Hepatocyte (in vitro differentiated cells): ENCODE data around the gene OR52N2. TPM values are rescaled to one million over a fixed set of nuclear protein-coding genes. Genes with fewer than 3 reads are reported as not detected.

ENCODE experiments used
- DNase-seq: peaks from one replicate; pipeline ENCODE4 v3.0.0-alpha.2; 2016; ENCODE audit warnings: low spot score
- H2AFZ ChIP-seq: fragments of 200-600 bp; sonication (generic); 2 replicates; pipeline ENCODE4 v1.6.0; 2016; ENCODE audit warnings: antibody characterized with exemption, mild to moderate bottlenecking
- H3K27ac ChIP-seq: fragments of 200-600 bp; sonication (generic); 2 replicates; pipeline ENCODE4 v1.5.1; 2016; ENCODE audit warnings: mild to moderate bottlenecking
- H3K27me3 ChIP-seq: fragments of 200-600 bp; sonication (generic); 2 replicates; pipeline ENCODE4 v1.6.1; 2016
- H3K36me3 ChIP-seq: fragments of 200-600 bp; sonication (generic); replicated peaks from 2 replicates; pipeline ENCODE4 v1.5.1; 2016; ENCODE audit warnings: low read depth; ENCODE audit not compliant: insufficient read depth
- H3K4me1 ChIP-seq: fragments of 200-600 bp; sonication (generic); 2 replicates; pipeline ENCODE4 v1.5.1; 2016; ENCODE audit warnings: mild to moderate bottlenecking, moderate library complexity; ENCODE audit not compliant: insufficient read depth
- H3K4me2 ChIP-seq: fragments of 200-600 bp; sonication (generic); 2 replicates; pipeline ENCODE4 v1.6.0; 2016
- H3K4me3 ChIP-seq: fragments of 200-600 bp; sonication (generic); 2 replicates; pipeline ENCODE4 v1.5.1; 2016; ENCODE audit warnings: mild to moderate bottlenecking
- H3K79me2 ChIP-seq: fragments of 200-600 bp; sonication (generic); 2 replicates; pipeline ENCODE4 v1.6.0; 2017; ENCODE audit warnings: mild to moderate bottlenecking
- H3K9me2 ChIP-seq: fragments of 200-600 bp; sonication (generic); replicated peaks from 2 replicates; pipeline ENCODE4 v1.6.0; 2017; ENCODE audit warnings: mild to moderate bottlenecking; ENCODE audit not compliant: insufficient read depth
- H3K9me3 ChIP-seq: fragments of 200-600 bp; sonication (generic); 2 replicates; pipeline ENCODE4 v1.5.1; 2016; ENCODE audit warnings: low read depth, mild to moderate bottlenecking
- H4K20me1 ChIP-seq: fragments of 200-600 bp; sonication (generic); 2 replicates; pipeline ENCODE4 v1.6.0; 2016; ENCODE audit warnings: mild to moderate bottlenecking; ENCODE audit not compliant: insufficient read depth, poor library complexity, severe bottlenecking
- EZH2 ChIP-seq: fragments of 200-600 bp; sonication (generic); IDR thresholded peaks from 2 replicates; pipeline ENCODE4 v1.6.1; 2016; ENCODE audit warnings: antibody characterized with exemption, mild to moderate bottlenecking, borderline replicate concordance
- EZH2phosphoT487 ChIP-seq: fragments of 200-600 bp; sonication (generic); IDR thresholded peaks from one replicate; pipeline ENCODE4 v1.6.1; 2018; ENCODE audit warnings: antibody characterized with exemption, mild to moderate bottlenecking, low read depth, moderate library complexity; ENCODE audit not compliant: unreplicated experiment, severe bottlenecking
- WGBS: methylation state at CpG from one replicate; pipeline ENCODE4 v1.1.6; 2016; ENCODE audit warnings: low lambda C conversion rate; ENCODE audit errors: missing lambda C conversion rate; 5-methylcytosine and 5-hydroxymethylcytosine counted together
- polyA plus RNA-seq: library from polyadenylated mRNA; unstranded; fragments of >200 nt; fragmentation: Nextera tagmentation; extraction: Ambion mirVana; gene quantifications from 2 replicates; pipeline ENCODE4 v1.2.1, GENCODE V29; 2016
- total RNA-seq: library from RNA; depleted of rRNA; stranded (reverse); fragments of >200 nt; gene quantifications from 2 replicates; pipeline ENCODE4 v1.2.3, GENCODE V29; 2014
- TF ChIP-seq, protein P1 (sequence below): fragments of 200-600 bp; sonication (generic); IDR thresholded peaks from 2 replicates; pipeline ENCODE4 v1.5.1; 2016; ENCODE audit warnings: antibody characterized with exemption, mild to moderate bottlenecking; ENCODE audit not compliant: poor library complexity

OR52N2 gene
- total and polyA plus RNA-seq, 2 experiments from 2014 or later: not detected

DNA sequence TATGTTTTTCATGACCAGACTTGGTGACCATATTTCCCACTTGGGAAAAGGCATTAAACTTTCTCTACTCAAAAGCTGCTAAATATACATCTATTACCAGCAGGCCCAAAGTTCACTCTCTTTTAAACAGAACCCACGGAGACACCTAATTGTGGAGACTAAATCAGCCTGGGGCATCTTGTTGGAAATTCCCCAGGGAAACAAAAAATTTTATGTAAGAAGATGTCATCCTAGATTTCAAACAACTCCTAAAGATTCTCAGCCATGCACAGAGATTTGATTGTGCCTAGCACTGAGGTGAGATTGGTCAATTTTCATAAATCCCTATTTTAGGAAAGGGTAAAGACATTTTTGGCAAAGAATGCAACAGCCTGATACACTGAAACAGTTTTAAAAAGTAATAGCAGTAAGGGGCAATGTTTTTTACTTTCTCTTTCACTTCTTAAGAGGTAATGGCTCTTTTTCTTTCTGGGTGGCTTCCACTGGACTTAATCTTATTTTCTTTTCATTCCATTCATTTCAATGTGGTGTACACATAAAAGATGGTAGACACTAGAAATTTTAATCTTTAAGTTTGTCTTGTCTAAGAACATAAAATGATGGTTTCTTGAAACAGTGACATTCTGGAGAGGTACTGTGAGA, 9.6 kb downstream of the OR52N2 start:
- H3K4me3 ChIP-seq: no peak overlapping the region
- WGBS: 57% methylated on average over 1 of the region's 1 CpG
- H4K20me1 ChIP-seq: no peaks in the 10 kb centered on the region
- no peaks in the 10 kb centered on the region for H3K9me3 ChIP-seq
- no peaks in the 10 kb centered on the region for H3K79me2 ChIP-seq
- H2AFZ ChIP-seq: peak overlapping the region; percentile 18
- no peaks in the 10 kb centered on the region for H3K36me3 ChIP-seq
- H3K27me3 ChIP-seq: no peaks in the 10 kb centered on the region
- no peak overlapping the region for H3K4me2 ChIP-seq
- H3K4me1 ChIP-seq: no peaks in the 10 kb centered on the region
- TF ChIP-seq EZH2 (no peak), EZH2phosphoT487 (no peak)
- TF ChIP-seq, protein P1, sequence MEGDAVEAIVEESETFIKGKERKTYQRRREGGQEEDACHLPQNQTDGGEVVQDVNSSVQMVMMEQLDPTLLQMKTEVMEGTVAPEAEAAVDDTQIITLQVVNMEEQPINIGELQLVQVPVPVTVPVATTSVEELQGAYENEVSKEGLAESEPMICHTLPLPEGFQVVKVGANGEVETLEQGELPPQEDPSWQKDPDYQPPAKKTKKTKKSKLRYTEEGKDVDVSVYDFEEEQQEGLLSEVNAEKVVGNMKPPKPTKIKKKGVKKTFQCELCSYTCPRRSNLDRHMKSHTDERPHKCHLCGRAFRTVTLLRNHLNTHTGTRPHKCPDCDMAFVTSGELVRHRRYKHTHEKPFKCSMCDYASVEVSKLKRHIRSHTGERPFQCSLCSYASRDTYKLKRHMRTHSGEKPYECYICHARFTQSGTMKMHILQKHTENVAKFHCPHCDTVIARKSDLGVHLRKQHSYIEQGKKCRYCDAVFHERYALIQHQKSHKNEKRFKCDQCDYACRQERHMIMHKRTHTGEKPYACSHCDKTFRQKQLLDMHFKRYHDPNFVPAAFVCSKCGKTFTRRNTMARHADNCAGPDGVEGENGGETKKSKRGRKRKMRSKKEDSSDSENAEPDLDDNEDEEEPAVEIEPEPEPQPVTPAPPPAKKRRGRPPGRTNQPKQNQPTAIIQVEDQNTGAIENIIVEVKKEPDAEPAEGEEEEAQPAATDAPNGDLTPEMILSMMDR: no peak
- no peak overlapping the region for H3K27ac ChIP-seq
- no peaks in the 10 kb centered on the region for H3K9me2 ChIP-seq
- no peak for DNase-seq

DNA sequence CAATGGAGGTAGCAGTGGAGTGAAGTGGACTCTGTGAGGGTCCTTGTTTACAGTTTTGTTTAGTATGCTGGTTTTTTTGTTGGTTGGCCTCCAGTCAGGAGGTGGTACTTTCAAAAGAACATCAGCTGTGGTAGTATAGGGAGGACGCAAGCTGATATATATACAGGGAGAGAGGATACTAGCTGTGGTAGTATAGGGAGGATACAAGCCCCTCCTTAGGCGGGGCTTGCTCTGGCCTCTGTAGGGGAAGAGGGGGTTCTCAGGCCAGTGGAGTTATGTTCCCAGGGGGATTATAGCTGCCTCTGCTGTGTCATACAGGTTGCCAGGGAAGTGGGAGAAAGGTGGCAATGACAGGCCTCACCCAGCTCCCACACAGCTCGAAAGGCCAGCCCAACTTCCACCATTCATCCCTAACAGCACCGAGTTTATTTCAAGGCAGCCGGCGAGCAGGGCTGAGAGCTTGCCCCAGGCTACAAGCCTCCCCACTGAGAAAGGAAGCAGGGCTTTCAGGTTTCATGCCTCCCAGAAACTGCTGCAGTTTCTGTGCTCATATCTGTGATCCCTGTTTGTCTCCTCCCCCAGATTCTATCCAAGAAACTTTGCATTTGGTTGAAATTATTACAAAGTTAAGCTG, 22.6 kb downstream of the OR52N2 start:
- Histone ChIP-seq H3K9me3 (no peaks in the 10 kb centered on the region), H4K20me1 (no peaks in the 10 kb centered on the region), H2AFZ (no peak overlapping the region), H3K27ac (no peak overlapping the region), H3K4me3 (no peak overlapping the region), H3K27me3 (no peaks in the 10 kb centered on the region), H3K9me2 (no peaks in the 10 kb centered on the region), H3K36me3 (no peaks in the 10 kb centered on the region), H3K79me2 (no peaks in the 10 kb centered on the region), H3K4me2 (no peak overlapping the region), H3K4me1 (no peaks in the 10 kb centered on the region)
- no peak for DNase-seq
- 49% methylated on average over 6 of the region's 6 CpGs for WGBS
- no peak for TF ChIP-seq EZH2phosphoT487
- TF ChIP-seq, protein P1: no peak
- no peak for TF ChIP-seq EZH2

DNA sequence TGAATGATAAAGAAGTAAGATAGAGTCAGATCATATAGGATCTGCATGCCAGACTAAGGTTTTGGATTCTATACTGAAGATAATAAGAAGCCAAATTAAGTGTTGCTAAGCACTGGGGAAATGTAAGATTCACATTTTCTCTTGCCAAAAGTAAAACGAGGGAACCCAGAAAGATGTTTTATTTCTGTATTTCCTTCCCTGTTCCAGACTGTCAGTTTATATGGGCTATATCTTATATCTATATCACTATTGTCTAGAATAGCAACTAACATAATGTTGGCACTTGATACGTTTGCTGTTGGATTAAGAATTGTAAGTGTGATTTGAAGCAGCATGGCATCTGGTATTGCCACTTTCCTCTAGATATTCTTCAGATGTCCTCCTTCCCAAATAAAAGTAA, 24.7 kb downstream of the OR52N2 start:
- Histone ChIP-seq H3K79me2 (no peaks in the 10 kb centered on the region), H3K9me3 (no peaks in the 10 kb centered on the region), H3K4me2 (no peak overlapping the region), H3K27me3 (no peaks in the 10 kb centered on the region), H3K4me3 (no peak overlapping the region), H2AFZ (no peak overlapping the region), H3K9me2 (no peaks in the 10 kb centered on the region), H4K20me1 (no peaks in the 10 kb centered on the region), H3K4me1 (no peaks in the 10 kb centered on the region), H3K36me3 (no peaks in the 10 kb centered on the region), H3K27ac (no peak overlapping the region)
- TF ChIP-seq EZH2 (no peak), EZH2phosphoT487 (no peak)
- TF ChIP-seq, protein P1: no peak
- 73% methylated on average over 2 of the region's 2 CpGs for WGBS
- DNase-seq: no peak
